HL-60 (cell line): ENCODE results near the gene NEK9.

Experiments
- CTCF ChIP-seq: IDR thresholded peaks from one replicate; pipeline ENCODE4 v1.5.1; 2011; ENCODE audit warnings: low read length, control low read depth, inconsistent platforms; ENCODE audit not compliant: insufficient read depth
- POLR2AphosphoS5 ChIP-seq: IDR thresholded peaks from 2 replicates; pipeline ENCODE4 v1.6.1; 2012; ENCODE audit warnings: low read depth

GRCh38 chr14:75044322-75044721 lies 82.5 kb downstream of the NEK9 start:
- TF ChIP-seq CTCF, result no peak
- TF ChIP-seq POLR2AphosphoS5, result no peak
